Subcutaneous adipose tissue (tissue), 4 donors: ENCODE results near the gene AQP2. TPM values are rescaled to one million over a fixed set of nuclear protein-coding genes. Genes with fewer than 3 reads are reported as not detected.

Experiments used
- total RNA-seq, 4 donors: library from RNA; depleted of rRNA; stranded (reverse); fragments of >200 nt; gene quantifications; one replicate each; pipeline ENCODE4 v1.1.0, GENCODE V29; 2016
- TF ChIP-seq, protein P1 (sequence below): fragments of 450-650 bp; IDR thresholded peaks from one replicate; pipeline ENCODE4 v1.5.1; 2016; ENCODE audit warnings: low read depth, mild to moderate bottlenecking, control low read depth, antibody characterized with exemption, moderate library complexity

The AQP2 gene
- total RNA-seq, 4 donors from 2014 or later: not detected

- TF ChIP-seq, protein P1, sequence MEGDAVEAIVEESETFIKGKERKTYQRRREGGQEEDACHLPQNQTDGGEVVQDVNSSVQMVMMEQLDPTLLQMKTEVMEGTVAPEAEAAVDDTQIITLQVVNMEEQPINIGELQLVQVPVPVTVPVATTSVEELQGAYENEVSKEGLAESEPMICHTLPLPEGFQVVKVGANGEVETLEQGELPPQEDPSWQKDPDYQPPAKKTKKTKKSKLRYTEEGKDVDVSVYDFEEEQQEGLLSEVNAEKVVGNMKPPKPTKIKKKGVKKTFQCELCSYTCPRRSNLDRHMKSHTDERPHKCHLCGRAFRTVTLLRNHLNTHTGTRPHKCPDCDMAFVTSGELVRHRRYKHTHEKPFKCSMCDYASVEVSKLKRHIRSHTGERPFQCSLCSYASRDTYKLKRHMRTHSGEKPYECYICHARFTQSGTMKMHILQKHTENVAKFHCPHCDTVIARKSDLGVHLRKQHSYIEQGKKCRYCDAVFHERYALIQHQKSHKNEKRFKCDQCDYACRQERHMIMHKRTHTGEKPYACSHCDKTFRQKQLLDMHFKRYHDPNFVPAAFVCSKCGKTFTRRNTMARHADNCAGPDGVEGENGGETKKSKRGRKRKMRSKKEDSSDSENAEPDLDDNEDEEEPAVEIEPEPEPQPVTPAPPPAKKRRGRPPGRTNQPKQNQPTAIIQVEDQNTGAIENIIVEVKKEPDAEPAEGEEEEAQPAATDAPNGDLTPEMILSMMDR: no peak
These were observed 34.2 kb downstream of the AQP2 start for GRCh38 chr12:49984476-49985359.

DNA sequence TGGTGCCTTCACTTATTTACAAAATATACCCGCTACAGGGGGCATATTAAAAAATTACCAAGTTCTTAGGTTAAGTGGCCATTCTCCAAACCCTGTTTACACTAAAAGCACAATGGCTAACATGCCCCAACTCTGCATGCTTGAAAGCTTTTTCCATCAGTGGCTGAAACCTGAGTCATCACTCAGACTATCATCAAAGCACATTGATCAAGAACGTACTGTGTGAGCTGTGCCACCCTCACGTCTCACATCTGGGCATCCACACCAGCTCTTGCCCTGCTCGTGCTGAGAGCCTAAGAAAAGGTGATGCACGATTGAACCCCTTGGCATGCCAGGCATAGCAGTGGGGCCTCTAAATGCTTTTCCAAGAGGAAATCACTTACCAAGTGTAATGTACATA lies 35.4 kb downstream of the AQP2 start:
- TF ChIP-seq, protein P1: no peak

GRCh38 chr12:49987625-49988303 lies 37.2 kb downstream of the AQP2 start:
- TF ChIP-seq, protein P1: no peak

- TF ChIP-seq, protein P1: no peak
These were observed 39.7 kb downstream of the AQP2 start for GRCh38 chr12:49990273-49990672.

- TF ChIP-seq, protein P1: no peak
These were observed 47.9 kb downstream of the AQP2 start for GRCh38 chr12:49998453-49998852.

- TF ChIP-seq, protein P1: no peak
These were observed 53.1 kb downstream of the AQP2 start for GRCh38 chr12:50003595-50003994.

DNA sequence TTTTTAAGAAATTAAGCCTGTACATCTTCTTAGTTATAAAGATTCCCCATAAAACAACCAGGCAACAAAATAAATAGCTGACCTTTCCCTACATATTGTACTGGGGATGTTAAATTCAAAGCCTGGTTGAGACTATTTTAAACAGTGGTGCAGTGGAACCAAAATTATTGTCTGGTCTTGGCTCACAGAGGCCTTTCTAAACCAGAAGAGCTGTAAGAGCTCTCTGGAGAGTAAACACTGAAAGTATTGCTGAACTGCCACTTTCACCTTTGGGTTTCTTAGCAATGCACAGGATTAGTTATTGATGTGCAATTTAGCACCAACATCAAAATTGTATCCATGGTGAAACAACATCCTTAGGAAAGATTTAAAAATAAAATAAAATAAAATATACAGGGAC lies 54.2 kb downstream of the AQP2 start:
- TF ChIP-seq, protein P1: no peak
